Subcutaneous adipose tissue (tissue), 4 donors: ENCODE results near the gene STK32A. TPM values are rescaled to one million over a fixed set of nuclear protein-coding genes. Genes with fewer than 3 reads are reported as not detected.

Experiments used
- total RNA-seq, 4 donors: library from RNA; depleted of rRNA; stranded (reverse); fragments of >200 nt; gene quantifications; one replicate each; pipeline ENCODE4 v1.1.0, GENCODE V29; 2016
- TF ChIP-seq, protein P1 (sequence below): fragments of 450-650 bp; IDR thresholded peaks from one replicate; pipeline ENCODE4 v1.5.1; 2016; ENCODE audit warnings: low read depth, mild to moderate bottlenecking, control low read depth, antibody characterized with exemption, moderate library complexity

Gene STK32A
- total RNA-seq, 4 donors from 2014 or later, result 1.8 to 5.3 (median 4.3) TPM

DNA sequence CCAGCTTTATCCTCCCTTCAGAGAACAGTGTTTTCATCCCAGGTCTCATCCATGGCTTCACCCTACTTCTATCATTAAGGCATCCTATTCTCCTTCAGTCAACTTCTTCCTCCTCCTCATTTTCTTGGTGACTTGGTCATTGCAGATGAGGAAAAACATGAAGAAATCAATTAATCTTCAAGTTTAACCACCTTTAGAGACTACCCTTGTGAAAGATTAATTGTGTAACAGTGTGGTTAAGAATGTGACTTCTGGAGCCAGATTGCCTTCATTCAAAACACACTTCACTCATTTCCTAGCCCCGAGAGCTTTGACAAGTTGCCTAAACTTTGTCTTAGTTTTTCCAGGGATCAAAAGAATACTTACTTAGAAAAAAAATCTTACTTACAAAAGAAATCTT lies 110.0 kb downstream of the STK32A start:
- TF ChIP-seq, protein P1, sequence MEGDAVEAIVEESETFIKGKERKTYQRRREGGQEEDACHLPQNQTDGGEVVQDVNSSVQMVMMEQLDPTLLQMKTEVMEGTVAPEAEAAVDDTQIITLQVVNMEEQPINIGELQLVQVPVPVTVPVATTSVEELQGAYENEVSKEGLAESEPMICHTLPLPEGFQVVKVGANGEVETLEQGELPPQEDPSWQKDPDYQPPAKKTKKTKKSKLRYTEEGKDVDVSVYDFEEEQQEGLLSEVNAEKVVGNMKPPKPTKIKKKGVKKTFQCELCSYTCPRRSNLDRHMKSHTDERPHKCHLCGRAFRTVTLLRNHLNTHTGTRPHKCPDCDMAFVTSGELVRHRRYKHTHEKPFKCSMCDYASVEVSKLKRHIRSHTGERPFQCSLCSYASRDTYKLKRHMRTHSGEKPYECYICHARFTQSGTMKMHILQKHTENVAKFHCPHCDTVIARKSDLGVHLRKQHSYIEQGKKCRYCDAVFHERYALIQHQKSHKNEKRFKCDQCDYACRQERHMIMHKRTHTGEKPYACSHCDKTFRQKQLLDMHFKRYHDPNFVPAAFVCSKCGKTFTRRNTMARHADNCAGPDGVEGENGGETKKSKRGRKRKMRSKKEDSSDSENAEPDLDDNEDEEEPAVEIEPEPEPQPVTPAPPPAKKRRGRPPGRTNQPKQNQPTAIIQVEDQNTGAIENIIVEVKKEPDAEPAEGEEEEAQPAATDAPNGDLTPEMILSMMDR, result no peak

DNA sequence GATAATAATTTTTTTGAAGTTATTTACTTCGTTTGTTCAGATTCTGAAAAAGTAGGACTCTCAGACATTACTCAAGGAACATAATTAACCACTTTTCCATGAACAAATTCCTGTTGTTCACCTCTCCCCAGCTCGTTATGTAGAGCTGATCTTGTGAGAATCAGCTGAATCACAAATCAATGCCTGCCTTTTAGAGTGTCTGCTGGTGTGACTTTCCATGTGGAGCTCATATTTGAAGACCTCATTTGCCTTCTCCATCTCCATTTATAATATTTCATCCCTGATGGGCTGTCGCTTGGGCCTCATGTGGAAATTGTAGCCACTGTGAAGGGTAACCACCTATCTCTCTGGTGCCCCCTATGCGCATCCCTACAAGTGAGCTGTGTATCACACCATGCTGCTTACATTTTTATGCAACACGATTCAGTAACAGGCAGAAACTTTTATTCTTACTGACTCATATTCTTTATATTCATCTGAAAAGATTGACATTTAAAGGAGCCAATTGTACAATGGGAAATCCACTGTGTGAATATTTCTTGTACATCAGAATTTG lies 111.3 kb downstream of the STK32A start:
- TF ChIP-seq, protein P1, result no peak

DNA sequence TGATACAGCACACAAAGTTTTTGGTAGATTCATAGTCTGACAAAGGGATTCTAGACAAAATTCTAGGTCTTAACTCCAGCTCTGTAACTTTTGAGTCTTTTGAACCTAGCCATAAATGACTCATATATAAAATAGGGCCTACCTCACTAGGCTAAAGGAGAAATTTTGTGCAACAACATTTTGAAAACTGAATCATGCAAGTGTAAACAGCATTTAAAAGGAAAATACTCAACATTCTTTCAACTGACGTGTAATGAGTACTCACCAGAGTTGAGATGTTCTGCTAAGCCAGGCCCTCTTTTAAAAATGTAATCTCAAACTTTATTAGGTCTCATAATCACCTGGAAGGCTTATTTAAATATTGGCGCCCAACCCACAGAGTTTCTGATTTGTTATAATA lies 113.2 kb downstream of the STK32A start:
- TF ChIP-seq, protein P1, result no peak

DNA sequence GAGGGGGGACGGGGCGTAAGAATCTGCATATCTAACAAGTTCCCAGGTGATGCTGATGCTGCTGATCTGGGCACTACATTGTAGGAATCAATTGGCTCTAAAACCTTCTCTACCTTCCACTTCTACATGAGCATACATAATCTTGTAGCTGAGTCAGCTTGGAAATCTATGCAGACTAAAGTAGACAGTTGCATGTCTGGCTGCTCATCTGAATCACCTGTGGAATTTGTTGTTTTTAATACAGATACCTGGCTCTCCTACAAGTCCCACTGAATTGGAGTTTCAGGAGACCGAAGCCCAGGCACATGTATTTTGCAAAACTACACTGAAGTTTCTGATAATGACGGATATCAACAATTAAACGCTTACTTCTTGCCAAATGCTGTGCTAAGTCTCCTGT lies 113.6 kb downstream of the STK32A start:
- TF ChIP-seq, protein P1, result no peak

DNA sequence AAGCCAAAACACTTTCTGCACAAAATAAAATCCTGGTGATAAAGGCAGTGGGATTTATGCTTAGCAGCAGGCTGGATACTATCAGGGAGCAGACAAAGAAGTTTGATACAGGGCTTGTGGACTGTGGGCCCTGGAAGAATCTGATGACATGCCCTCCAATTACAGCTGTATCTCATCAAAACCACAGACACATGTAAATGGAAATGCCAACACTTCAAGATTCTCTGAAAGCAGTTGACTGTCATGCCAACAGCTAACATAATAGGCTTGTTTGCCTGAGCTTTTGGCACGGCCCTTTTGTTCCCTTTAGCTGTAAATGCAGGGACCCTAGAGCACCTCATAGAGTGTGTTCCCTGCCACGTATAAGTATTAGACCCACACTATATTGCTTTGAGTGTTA lies 114.4 kb downstream of the STK32A start:
- TF ChIP-seq, protein P1, result no peak

DNA sequence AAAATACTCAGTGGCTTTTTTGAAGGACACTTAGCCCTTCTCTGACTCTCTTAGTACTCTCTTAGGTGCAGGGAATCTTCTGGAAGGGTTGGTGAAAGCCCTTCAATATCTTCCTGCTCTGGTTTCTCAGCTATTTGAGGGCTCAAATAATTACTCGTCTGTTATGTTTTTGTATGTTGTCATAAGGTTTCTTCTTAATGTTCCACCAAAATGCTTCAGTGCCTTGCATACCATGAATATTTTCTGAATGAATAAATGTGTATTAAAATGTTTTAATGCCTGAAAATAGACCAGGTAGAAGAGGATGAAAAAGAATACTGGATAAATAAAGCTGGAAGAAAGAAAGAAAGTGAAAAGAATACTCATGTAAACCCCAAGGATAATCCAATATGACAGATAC lies 124.3 kb downstream of the STK32A start:
- TF ChIP-seq, protein P1, result no peak

DNA sequence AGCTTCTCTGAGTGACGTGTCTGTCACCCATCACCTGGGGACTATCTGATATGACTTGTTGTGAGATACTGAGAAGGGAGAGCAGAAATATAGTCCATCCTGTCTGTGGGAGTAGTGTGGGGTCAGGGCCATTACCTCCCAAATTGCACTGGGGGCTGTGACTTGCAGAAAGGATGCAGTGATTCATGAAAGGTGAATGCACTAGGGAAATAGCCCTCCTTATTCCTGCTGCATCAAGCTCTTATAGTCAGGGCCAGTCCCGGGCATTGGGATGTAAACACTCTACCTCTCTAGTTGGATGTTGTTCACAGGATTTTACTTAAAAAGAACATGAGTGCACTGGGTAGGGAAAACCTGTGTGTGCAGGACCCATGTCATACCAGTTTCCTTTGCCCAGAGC lies 124.8 kb downstream of the STK32A start:
- TF ChIP-seq, protein P1, result no peak
